ENCODE measurements around the gene CELF1.
A peak's percentile ranks its signal among the peaks of the same experiment; 100 is the strongest.

GRCh38 chr11:47552566-47553405 is at the start of gene CELF1:
- TF ChIP-seq CTCF (conservative IDR thresholded peaks at IDR 0.05 in 1 of 2, IDR thresholded peaks at IDR 0.05 in 1 of 2; ENCODE audit: low read depth in 1 of 2, low read length in 2 of 2) (peak; percentile 39 to 73), EZH2 (IDR thresholded peaks at IDR 0.05; ENCODE audit: low read length, missing control alignments) (no peak)

All from fibroblast of lung (primary cell).